Vagina (tissue), 2 donors: ENCODE results near the gene CD79A. TPM values are rescaled to one million over a fixed set of nuclear protein-coding genes. Genes with fewer than 3 reads are reported as not detected.

ENCODE experiments used
- DNase-seq, 2 donors: peaks; one replicate each; pipeline ENCODE4 v3.0.0-alpha.2; 2017; ENCODE audit errors: extremely low spot score in 2 of 2
- H3K27ac ChIP-seq: fragments of 200-600 bp; sonication (generic); one replicate; pipeline ENCODE4 v1.5.1; 2019
- H3K27me3 ChIP-seq: fragments of 200-600 bp; sonication (generic); one replicate; pipeline ENCODE4 v1.5.1; 2019
- H3K36me3 ChIP-seq, 2 donors: fragments of 200-600 bp; sonication (generic); one replicate each; pipeline ENCODE4 v1.5.1; 2017 to 2019
- H3K4me1 ChIP-seq: fragments of 200-600 bp; sonication (generic); one replicate; pipeline ENCODE4 v1.5.1; 2019
- H3K4me3 ChIP-seq, 2 donors: fragments of 200-600 bp; sonication (generic); 1 replicate in 1 of 2; 2 replicates in 1 of 2; pipeline ENCODE4 v1.5.1; 2016 to 2019
- H3K9me3 ChIP-seq: fragments of 200-600 bp; sonication (generic); one replicate; pipeline ENCODE4 v1.5.1; 2019
- CTCF ChIP-seq, 3 experiments: fragments of 450-650 bp in 2 of 3; fragments of 200-600 bp in 1 of 3; sonication (generic) in 1 of 3; IDR thresholded peaks; one replicate each; pipeline ENCODE4 v1.5.1; 2017 to 2019; ENCODE audit warnings: antibody characterized with exemption in 3 of 3, mild to moderate bottlenecking in 2 of 3, moderate library complexity in 2 of 3
- POLR2A ChIP-seq, 2 donors: fragments of 450-650 bp; IDR thresholded peaks; one replicate each; pipeline ENCODE4 v1.6.1; 2017; ENCODE audit warnings: antibody characterized with exemption in 2 of 2, mild to moderate bottlenecking in 2 of 2, moderate library complexity in 2 of 2
- POLR2AphosphoS5 ChIP-seq, 2 donors: sonication (generic); formaldehyde crosslinking; IDR thresholded peaks; one replicate each; pipeline ENCODE4 v1.9.0; 2017; ENCODE audit warnings: antibody characterized with exemption in 2 of 2, mild to moderate bottlenecking in 2 of 2, low read depth in 1 of 2; ENCODE audit not compliant: insufficient read depth in 1 of 2
- intact Hi-C: fragments of 100-400 bp; cut with DNase I; formaldehyde crosslinking; loops from one replicate; pipeline ENCODE4 v1.15.1; 2023
- total RNA-seq: library from RNA; depleted of rRNA; stranded (reverse); fragments of >200 nt; gene quantifications from one replicate; pipeline ENCODE4 v1.2.3, GENCODE V29; 2016

CD79A gene
- total RNA-seq, 1 donor from 2014 or later = not detected

- Histone ChIP-seq H3K4me3 (no peak overlapping the region), H3K36me3 (no peaks in the 10 kb centered on the region), H3K9me3 (no peaks in the 10 kb centered on the region), H3K27me3 (no peaks in the 10 kb centered on the region), H3K4me1 (peaks cover 8% of the 10 kb centered on the region), H3K27ac (no peak overlapping the region)
- intact Hi-C loops = no loop called here
- DNase-seq = no peak
- TF ChIP-seq POLR2AphosphoS5 (IDR thresholded peaks at IDR 0.05; ENCODE audit: insufficient read depth in 1 of 2, low read depth in 1 of 2) (no peak), POLR2A (IDR thresholded peaks at IDR 0.05) (no peak), CTCF (IDR thresholded peaks at IDR 0.05) (no peak)
These were observed 1.1 kb downstream of the CD79A start for GRCh38 chr19:41877916-41878905.

- Histone ChIP-seq H3K27me3 (no peaks in the 10 kb centered on the region), H3K4me3 (no peak overlapping the region), H3K9me3 (no peaks in the 10 kb centered on the region), H3K4me1 (peaks cover 8% of the 10 kb centered on the region), H3K27ac (no peak overlapping the region), H3K36me3 (no peaks in the 10 kb centered on the region)
- DNase-seq = no peak
- TF ChIP-seq POLR2A (IDR thresholded peaks at IDR 0.05) (no peak), POLR2AphosphoS5 (IDR thresholded peaks at IDR 0.05; ENCODE audit: insufficient read depth in 1 of 2, low read depth in 1 of 2) (no peak), CTCF (IDR thresholded peaks at IDR 0.05) (no peak)
- intact Hi-C loops = no loop called here
These were observed 2.0 kb downstream of the CD79A start for GRCh38 chr19:41879080-41879479.

- H3K36me3 ChIP-seq = no peaks in the 10 kb centered on the region
- no peak overlapping the region for H3K27ac ChIP-seq
- no peaks in the 10 kb centered on the region for H3K27me3 ChIP-seq
- TF ChIP-seq POLR2A (IDR thresholded peaks at IDR 0.05) = no peak
- no peak for DNase-seq
- intact Hi-C loops = loop anchor here (5.0 kb wide), 1 partner anchor 78 kb away; the partner anchor contains the start of gene RABAC1
- H3K9me3 ChIP-seq = no peaks in the 10 kb centered on the region
- no peak overlapping the region for H3K4me3 ChIP-seq
- peaks cover 14% of the 10 kb centered on the region for H3K4me1 ChIP-seq
These were observed 2.7 kb downstream of the CD79A start for GRCh38 chr19:41879670-41880328.

- TF ChIP-seq POLR2AphosphoS5 (IDR thresholded peaks at IDR 0.05; ENCODE audit: insufficient read depth in 1 of 2, low read depth in 1 of 2) (no peak), CTCF (IDR thresholded peaks at IDR 0.05) (no peak), POLR2A (IDR thresholded peaks at IDR 0.05) (no peak)
- no peak overlapping the region for H3K4me3 ChIP-seq
- H3K27ac ChIP-seq = no peak overlapping the region
- intact Hi-C loops = loop anchor here (5.0 kb wide), 1 partner anchor 77 kb away; the partner anchor contains the start of gene RABAC1
- H3K4me1 ChIP-seq = peaks cover 19% of the 10 kb centered on the region
- no peaks in the 10 kb centered on the region for H3K9me3 ChIP-seq
- no peaks in the 10 kb centered on the region for H3K36me3 ChIP-seq
- DNase-seq = no peak
- H3K27me3 ChIP-seq = no peaks in the 10 kb centered on the region
These were observed 3.2 kb downstream of the CD79A start for GRCh38 chr19:41880329-41880708.

- no peaks in the 10 kb centered on the region for H3K9me3 ChIP-seq
- H3K4me1 ChIP-seq = peaks cover 44% of the 10 kb centered on the region
- no peaks in the 10 kb centered on the region for H3K27me3 ChIP-seq
- peak within 1 kb of the TSS; percentile 78 for H3K27ac ChIP-seq
- H3K4me3 ChIP-seq = peak within 1 kb of the TSS; percentile 61 to 82
- TF ChIP-seq CTCF (IDR thresholded peaks at IDR 0.05) = no peak
- TF ChIP-seq POLR2A (IDR thresholded peaks at IDR 0.05) = peak in 1 of 2 donors; percentile 24
- TF ChIP-seq POLR2AphosphoS5 (IDR thresholded peaks at IDR 0.05; ENCODE audit: insufficient read depth in 1 of 2, low read depth in 1 of 2) = peak in 1 of 2 donors; percentile 56
- no peak for DNase-seq
- H3K36me3 ChIP-seq = no peaks in the 10 kb centered on the region
- intact Hi-C loops = loop anchor here (5.0 kb wide), 1 partner anchor 74 kb away; the partner anchor contains the start of gene RABAC1
These were observed 5.7 kb downstream of the CD79A start, which contains the start of gene ARHGEF1 for GRCh38 chr19:41882568-41883462. TSS of gene ARHGEF1 (plus strand) at chr19:41883184. CDS start at chr19:41888083, 4,899 bp downstream.
